Activated CD8-positive, alpha-beta memory T cell treated with anti-CD3 and anti-CD28 coated beads, Interleukin-2, amount 10 ng/mL, durations not matched to agents 7 days and 5 days (primary cell): ENCODE results near the gene KIF13A. TPM values are rescaled to one million over a fixed set of nuclear protein-coding genes. Genes with fewer than 3 reads are reported as not detected.
"Not testable (repeated sequence)": the region's sequence is repeated elsewhere in the genome, so short reads cannot be mapped to it uniquely, and the experiment has no call there.

Experiments
- ATAC-seq: fragments of 150-1000 bp; cut with Tn5 transposase; one replicate; pipeline ENCODE4 v1.10.0; 2021; ENCODE audit warnings: moderate library complexity
- CTCF ChIA-PET: fragments of 350-600 bp; sonication (Branson Sonifier 250); formaldehyde crosslinking; loops from one replicate; lab custom pipeline; 2021; ENCODE audit warnings: antibody characterized with exemption; lab: Charles Lee
- DNase-seq: peaks from one replicate; pipeline ENCODE4 v3.0.0-alpha.2; 2020
- H3K27ac Mint-ChIP-seq: one replicate; pipeline ENCODE4 v1.8.0; 2021; ENCODE audit warnings: mild to moderate bottlenecking, mixed read lengths
- H3K27me3 Mint-ChIP-seq: one replicate; pipeline ENCODE4 v1.8.0; 2021; ENCODE audit warnings: mixed read lengths
- H3K36me3 Mint-ChIP-seq: one replicate; pipeline ENCODE4 v1.8.0; 2021; ENCODE audit warnings: mild to moderate bottlenecking, mixed read lengths
- H3K4me1 Mint-ChIP-seq: one replicate; pipeline ENCODE4 v1.8.0; 2021; ENCODE audit warnings: mixed read lengths
- H3K4me3 Mint-ChIP-seq: one replicate; pipeline ENCODE4 v1.8.0; 2021; ENCODE audit warnings: mild to moderate bottlenecking, moderate library complexity, mixed read lengths
- H3K9me3 Mint-ChIP-seq: one replicate; pipeline ENCODE4 v1.8.0; 2022; ENCODE audit warnings: low read depth, mixed read lengths
- total RNA-seq, 2 experiments: library from RNA; stranded (reverse); gene quantifications; one replicate each; pipeline ENCODE4 v1.2.3, GENCODE V29; 2021

The KIF13A gene
- total RNA-seq, 2 experiments from 2014 or later, result 0.05 TPM; not detected in 1

- Mint-ChIP-seq H3K9me3 (peaks cover 2% of the 10 kb centered on the region), H3K4me3 (no peak overlapping the region), H3K4me1 (no peaks in the 10 kb centered on the region), H3K27ac (no peak overlapping the region), H3K27me3 (peaks cover 2% of the 10 kb centered on the region), H3K36me3 (no peaks in the 10 kb centered on the region)
- DNase-seq (no peak), ATAC-seq (no peak)
- CTCF ChIA-PET, result interaction anchor here (0.6 to 1.0 kb wide), 2 partner anchors 15 to 191 kb away, joined by 3 to 4 read pairs; no protein-coding TSS in a partner anchor
Measured at GRCh38 chr6:17744019-17744756, 243.2 kb downstream of the KIF13A start.

DNA sequence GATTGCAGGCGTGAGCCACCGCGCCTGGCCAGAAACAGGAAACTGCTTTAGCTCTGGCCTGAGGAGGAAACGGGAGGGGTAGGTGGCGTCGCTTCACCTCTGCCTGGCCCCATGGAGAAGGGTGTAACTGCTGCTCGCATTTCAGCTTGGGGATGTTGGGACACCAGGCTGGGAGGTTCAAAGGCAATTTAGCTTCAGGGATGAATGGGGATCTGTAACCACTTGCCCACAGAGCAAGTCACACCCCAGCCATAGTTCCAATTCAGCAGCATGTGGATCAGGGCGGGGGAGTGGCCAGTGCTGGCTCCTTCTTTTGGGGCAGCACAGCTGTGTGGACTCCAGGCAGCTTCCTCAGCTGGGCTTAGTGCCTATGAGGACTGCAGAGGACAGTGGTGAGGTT lies 245.9 kb downstream of the KIF13A start:
- no peak overlapping the region for H3K4me3 Mint-ChIP-seq
- CTCF ChIA-PET, result no interaction called here
- no peak for ATAC-seq

GRCh38 chr6:17740559-17741220 lies 246.7 kb downstream of the KIF13A start:
- Mint-ChIP-seq H3K4me1 (no peaks in the 10 kb centered on the region), H3K9me3 (peaks cover 11% of the 10 kb centered on the region), H3K27ac (no peak overlapping the region), H3K4me3 (no peak overlapping the region), H3K36me3 (peaks cover 4% of the 10 kb centered on the region), H3K27me3 (peaks cover 2% of the 10 kb centered on the region)
- ATAC-seq, result no peak
- DNase-seq, result no peak
- CTCF ChIA-PET, result interaction anchor here (1.0 kb wide), 1 partner anchor 76 kb away, joined by 3 read pairs; no protein-coding TSS in a partner anchor

More for the DNA sequence above, 245.9 kb downstream of the KIF13A start:
- H3K27ac Mint-ChIP-seq, result no peak overlapping the region
- peaks cover 2% of the 10 kb centered on the region for H3K27me3 Mint-ChIP-seq
- H3K36me3 Mint-ChIP-seq, result peaks cover 4% of the 10 kb centered on the region
- no peaks in the 10 kb centered on the region for H3K4me1 Mint-ChIP-seq
- peaks cover 11% of the 10 kb centered on the region for H3K9me3 Mint-ChIP-seq
- no peak for DNase-seq

DNA sequence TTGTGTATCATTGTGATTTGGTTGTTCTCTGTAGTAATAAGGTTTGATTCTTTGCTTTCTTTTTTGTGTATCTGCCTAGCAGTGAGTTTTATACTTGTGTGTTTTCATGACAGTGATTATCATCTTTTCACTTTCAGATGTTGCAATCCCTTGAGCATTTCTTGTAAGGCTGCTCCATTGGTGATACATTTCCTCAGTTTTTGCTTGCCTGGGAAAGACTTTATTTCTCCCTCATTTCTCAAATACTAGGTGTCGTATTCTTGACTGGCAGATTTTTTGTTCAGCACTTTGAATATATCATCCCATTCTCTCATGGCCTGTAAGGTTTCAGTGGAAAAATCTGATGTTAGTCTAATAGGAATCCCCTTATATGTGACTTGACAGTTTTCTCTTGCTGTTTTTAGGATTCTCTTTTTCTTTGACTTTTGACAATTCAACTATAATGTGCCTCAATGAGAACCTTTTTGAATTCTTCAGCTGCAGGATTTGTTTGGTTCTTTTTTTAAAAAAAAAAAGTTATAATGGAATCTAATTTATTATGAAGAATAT lies 249.7 kb downstream of the KIF13A start:
- Mint-ChIP-seq H3K4me1 (no peaks in the 10 kb centered on the region), H3K9me3 (peaks cover 11% of the 10 kb centered on the region)

DNA sequence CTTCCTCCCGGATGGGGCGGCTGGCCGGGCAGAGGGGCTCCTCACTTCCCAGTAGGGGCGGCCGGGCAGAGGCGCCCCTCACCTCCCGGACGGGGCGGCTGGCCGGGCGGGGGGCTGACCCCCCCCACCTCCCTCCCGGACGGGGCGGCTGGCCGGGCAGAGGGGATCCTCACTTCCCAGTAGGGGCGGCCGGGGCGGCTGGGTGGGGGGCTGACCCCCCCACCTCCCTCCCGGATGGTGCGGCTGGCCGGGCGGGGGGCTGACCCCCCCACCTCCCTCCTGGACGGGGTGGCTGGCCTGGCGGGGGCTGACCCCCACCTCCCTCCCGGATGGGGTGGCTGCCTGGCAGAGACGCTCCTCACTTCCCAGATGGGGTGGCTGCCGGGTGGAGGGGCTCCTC lies 252.1 kb downstream of the KIF13A start:
- peaks cover 11% of the 10 kb centered on the region for H3K9me3 Mint-ChIP-seq
- H3K36me3 Mint-ChIP-seq, DNase-seq, H3K27me3 Mint-ChIP-seq, H3K4me1 Mint-ChIP-seq, CTCF ChIA-PET, ATAC-seq, H3K4me3 Mint-ChIP-seq, H3K27ac Mint-ChIP-seq: not testable (repeated sequence)

More for the DNA sequence above, 249.7 kb downstream of the KIF13A start:
- H3K4me3 Mint-ChIP-seq, result no peak overlapping the region
- CTCF ChIA-PET, result no interaction called here
- no peak overlapping the region for H3K27ac Mint-ChIP-seq
- peaks cover 2% of the 10 kb centered on the region for H3K27me3 Mint-ChIP-seq
- DNase-seq, result no peak
- no peak for ATAC-seq
- H3K36me3 Mint-ChIP-seq, result peaks cover 4% of the 10 kb centered on the region

- CTCF ChIA-PET, result no interaction called here
- Mint-ChIP-seq H3K27ac (no peak overlapping the region), H3K36me3 (no peaks in the 10 kb centered on the region), H3K9me3 (peaks cover 2% of the 10 kb centered on the region), H3K4me1 (no peaks in the 10 kb centered on the region), H3K27me3 (no peaks in the 10 kb centered on the region), H3K4me3 (no peak overlapping the region)
- no peak for ATAC-seq
- no peak for DNase-seq
Measured at GRCh38 chr6:17730078-17730704, 257.2 kb downstream of the KIF13A start.

DNA sequence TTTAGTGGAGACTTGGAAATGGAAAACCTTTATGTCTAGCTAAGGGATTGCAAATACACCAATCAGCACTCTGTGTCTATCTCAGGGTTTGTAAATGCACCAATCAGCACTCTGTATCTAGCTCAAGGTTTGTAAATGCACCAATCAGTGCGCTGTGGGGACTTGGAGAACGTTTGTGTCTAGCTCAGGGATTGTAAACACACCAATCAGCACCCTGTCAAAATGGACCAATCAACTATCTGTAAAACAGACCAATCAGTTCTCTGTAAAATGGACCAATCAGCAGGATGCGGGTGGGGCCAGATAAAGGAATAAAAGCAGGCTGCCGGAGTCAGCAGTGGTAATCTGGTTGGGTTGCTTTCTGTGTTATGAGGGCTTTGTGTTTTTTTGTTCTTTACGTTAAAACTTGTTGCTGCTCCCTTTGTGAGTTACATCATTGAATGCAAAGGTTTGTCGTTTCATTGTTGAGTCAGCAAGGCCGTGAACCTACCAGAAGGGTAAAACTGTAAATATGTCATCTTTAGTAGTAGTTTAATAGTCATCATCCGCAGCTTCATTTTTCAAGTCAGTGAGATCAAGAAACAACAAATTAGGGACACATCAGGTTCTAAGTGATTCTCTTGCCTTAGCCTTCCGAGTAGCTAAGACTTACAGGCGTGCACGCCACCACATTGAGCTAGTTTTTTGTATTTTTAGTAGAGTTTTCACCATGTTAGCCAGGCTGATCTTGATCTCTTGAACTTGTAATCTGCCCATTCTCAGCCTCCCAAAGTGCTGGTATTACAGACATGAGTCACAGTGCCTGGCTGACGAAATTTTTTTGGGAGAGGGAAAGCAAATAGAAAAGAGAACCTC lies 258.0 kb downstream of the KIF13A start:
- no peak for ATAC-seq
- H3K9me3 Mint-ChIP-seq, result peaks cover 2% of the 10 kb centered on the region
- H3K4me1 Mint-ChIP-seq, result no peaks in the 10 kb centered on the region
- no peaks in the 10 kb centered on the region for H3K27me3 Mint-ChIP-seq
- H3K4me3 Mint-ChIP-seq, result no peak overlapping the region
- H3K27ac Mint-ChIP-seq, result no peak overlapping the region
- CTCF ChIA-PET, result no interaction called here
- H3K36me3 Mint-ChIP-seq, result no peaks in the 10 kb centered on the region
- no peak for DNase-seq

- H3K9me3 Mint-ChIP-seq, result peaks cover 2% of the 10 kb centered on the region
- DNase-seq, result no peak
- ATAC-seq, result no peak
- CTCF ChIA-PET, result no interaction called here
- no peak overlapping the region for H3K4me3 Mint-ChIP-seq
- H3K27me3 Mint-ChIP-seq, result no peaks in the 10 kb centered on the region
- no peak overlapping the region for H3K27ac Mint-ChIP-seq
- no peaks in the 10 kb centered on the region for H3K4me1 Mint-ChIP-seq
- no peaks in the 10 kb centered on the region for H3K36me3 Mint-ChIP-seq
Measured at GRCh38 chr6:17728551-17729222, 258.7 kb downstream of the KIF13A start.

- DNase-seq (no peak), ATAC-seq (no peak)
- Mint-ChIP-seq H3K9me3 (peaks cover 2% of the 10 kb centered on the region), H3K27me3 (no peaks in the 10 kb centered on the region), H3K27ac (no peak overlapping the region), H3K4me3 (no peak overlapping the region), H3K4me1 (no peaks in the 10 kb centered on the region), H3K36me3 (no peaks in the 10 kb centered on the region)
- CTCF ChIA-PET, result interaction anchor here (0.7 kb wide), 1 partner anchor 67 kb away, joined by 3 read pairs; no protein-coding TSS in a partner anchor
Measured at GRCh38 chr6:17725083-17725482, 262.4 kb downstream of the KIF13A start.

DNA sequence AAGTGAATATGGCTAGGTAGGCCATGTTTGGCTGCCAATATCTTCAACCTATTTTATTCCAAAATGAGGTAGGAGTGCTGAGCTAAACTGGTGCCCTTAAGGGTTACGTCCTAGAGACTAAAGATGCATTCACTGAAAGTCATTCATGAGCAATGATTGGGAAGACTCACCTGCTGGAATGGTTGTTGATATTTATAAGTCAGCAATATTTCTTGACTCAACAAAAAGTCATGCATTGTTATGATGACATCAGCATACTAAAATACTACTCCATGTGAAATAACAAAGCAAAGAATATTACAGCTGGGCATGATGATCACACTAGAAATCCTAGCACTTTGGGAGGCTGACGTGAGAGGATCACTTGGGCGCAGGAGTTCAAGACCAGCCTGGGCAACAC lies 263.1 kb downstream of the KIF13A start:
- Mint-ChIP-seq H3K4me3 (no peak overlapping the region), H3K27me3 (peaks cover 4% of the 10 kb centered on the region)
- CTCF ChIA-PET, result no interaction called here

GRCh38 chr6:17721671-17722070 lies 265.8 kb downstream of the KIF13A start:
- H3K36me3 Mint-ChIP-seq, result no peaks in the 10 kb centered on the region
- H3K4me1 Mint-ChIP-seq, result no peaks in the 10 kb centered on the region
- DNase-seq (no peak), ATAC-seq (no peak)
- CTCF ChIA-PET, result interaction anchor here (1.6 kb wide), 1 partner anchor 94 kb away, joined by 4 read pairs; no protein-coding TSS in a partner anchor
- H3K27me3 Mint-ChIP-seq, result peaks cover 4% of the 10 kb centered on the region
- no peak overlapping the region for H3K4me3 Mint-ChIP-seq
- H3K27ac Mint-ChIP-seq, result no peak overlapping the region
- no peaks in the 10 kb centered on the region for H3K9me3 Mint-ChIP-seq

More for the DNA sequence above, 263.1 kb downstream of the KIF13A start:
- Mint-ChIP-seq H3K9me3 (no peaks in the 10 kb centered on the region), H3K36me3 (no peaks in the 10 kb centered on the region), H3K4me1 (no peaks in the 10 kb centered on the region), H3K27ac (no peak overlapping the region)
- DNase-seq (no peak), ATAC-seq (no peak)

GRCh38 chr6:17719323-17720041 lies 268.0 kb downstream of the KIF13A start:
- DNase-seq (no peak), ATAC-seq (no peak)
- Mint-ChIP-seq H3K27me3 (peaks cover 4% of the 10 kb centered on the region), H3K4me1 (peaks cover 13% of the 10 kb centered on the region), H3K27ac (no peak overlapping the region), H3K9me3 (no peaks in the 10 kb centered on the region), H3K4me3 (no peak overlapping the region), H3K36me3 (peaks cover 1% of the 10 kb centered on the region)
- CTCF ChIA-PET, result no interaction called here
